ENCODE data around the gene RAB44.

DNA sequence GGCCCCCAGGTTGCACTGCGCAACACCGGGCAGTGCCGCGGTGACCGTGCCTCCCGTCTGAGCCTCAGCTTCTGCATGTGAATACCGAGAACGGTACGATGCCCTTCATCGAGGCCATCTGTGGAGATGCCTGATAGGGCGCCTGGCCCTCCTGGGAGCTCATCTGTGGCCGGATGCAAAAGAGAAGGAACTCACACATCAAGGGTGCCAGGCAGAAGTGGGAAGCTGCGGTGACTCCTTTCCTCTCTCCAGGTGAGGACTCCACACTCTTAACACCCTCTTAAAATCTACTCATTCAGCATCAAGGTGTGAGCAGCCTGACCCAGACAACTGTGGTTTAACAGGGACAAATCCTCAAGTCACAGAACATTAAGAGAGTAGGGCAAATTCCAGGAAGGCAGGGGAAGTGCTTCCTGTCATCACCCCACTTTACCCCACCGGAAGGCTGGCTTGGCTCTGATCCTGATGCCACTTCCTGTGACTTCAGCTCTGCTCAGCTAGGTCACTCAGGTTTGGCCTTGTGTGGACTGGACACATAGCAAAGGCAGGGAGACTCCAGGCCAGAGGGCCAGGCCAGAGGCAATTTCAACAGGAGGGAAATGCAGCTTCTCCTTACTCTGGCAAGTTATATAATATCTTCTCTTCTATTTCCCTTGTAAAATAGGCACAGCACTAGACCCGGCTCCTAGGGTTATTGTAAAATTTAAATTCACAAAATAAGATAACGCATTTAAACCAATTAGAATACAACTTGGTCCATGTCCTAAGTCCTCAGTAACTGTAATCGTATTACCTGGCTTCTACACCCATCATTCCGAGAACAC, 72.3 kb downstream of the RAB44 start:
- TF ChIP-seq POLR2A (IDR thresholded peaks at IDR 0.05; ENCODE audit: low read depth, low read length) (no peak), POLR2AphosphoS5 (IDR thresholded peaks at IDR 0.05; ENCODE audit: low read depth, low read length) (no peak), TAF1 (IDR thresholded peaks at IDR 0.05; ENCODE audit: low read depth, low read length) (no peak), SPI1 (IDR thresholded peaks at IDR 0.05; ENCODE audit: low read depth, low read length) (0 out of 2 replicates have a peak, but pooled peaks have one; percentile 5), PAX5 (IDR thresholded peaks at IDR 0.05; ENCODE audit: insufficient read depth, low read length, severe bottlenecking) (no peak)

Data from GM12891 (cell line).